DND-41 (cell line): Measurements from ENCODE around the gene RAB6B.

ENCODE experiments used
- EZH2 ChIP-seq: IDR thresholded peaks from 3 replicates; pipeline ENCODE4 v1.6.1; 2012; ENCODE audit warnings: borderline replicate concordance, low read depth, mild to moderate bottlenecking, moderate library complexity, low read length, inconsistent platforms; ENCODE audit not compliant: severe bottlenecking
- TF ChIP-seq, protein P1 (sequence below): IDR thresholded peaks from 2 replicates; pipeline ENCODE4 v1.5.1; 2012; ENCODE audit warnings: borderline replicate concordance, low read length, moderate library complexity, mild to moderate bottlenecking; ENCODE audit not compliant: poor library complexity, severe bottlenecking; ENCODE audit errors: extremely low read depth

DNA sequence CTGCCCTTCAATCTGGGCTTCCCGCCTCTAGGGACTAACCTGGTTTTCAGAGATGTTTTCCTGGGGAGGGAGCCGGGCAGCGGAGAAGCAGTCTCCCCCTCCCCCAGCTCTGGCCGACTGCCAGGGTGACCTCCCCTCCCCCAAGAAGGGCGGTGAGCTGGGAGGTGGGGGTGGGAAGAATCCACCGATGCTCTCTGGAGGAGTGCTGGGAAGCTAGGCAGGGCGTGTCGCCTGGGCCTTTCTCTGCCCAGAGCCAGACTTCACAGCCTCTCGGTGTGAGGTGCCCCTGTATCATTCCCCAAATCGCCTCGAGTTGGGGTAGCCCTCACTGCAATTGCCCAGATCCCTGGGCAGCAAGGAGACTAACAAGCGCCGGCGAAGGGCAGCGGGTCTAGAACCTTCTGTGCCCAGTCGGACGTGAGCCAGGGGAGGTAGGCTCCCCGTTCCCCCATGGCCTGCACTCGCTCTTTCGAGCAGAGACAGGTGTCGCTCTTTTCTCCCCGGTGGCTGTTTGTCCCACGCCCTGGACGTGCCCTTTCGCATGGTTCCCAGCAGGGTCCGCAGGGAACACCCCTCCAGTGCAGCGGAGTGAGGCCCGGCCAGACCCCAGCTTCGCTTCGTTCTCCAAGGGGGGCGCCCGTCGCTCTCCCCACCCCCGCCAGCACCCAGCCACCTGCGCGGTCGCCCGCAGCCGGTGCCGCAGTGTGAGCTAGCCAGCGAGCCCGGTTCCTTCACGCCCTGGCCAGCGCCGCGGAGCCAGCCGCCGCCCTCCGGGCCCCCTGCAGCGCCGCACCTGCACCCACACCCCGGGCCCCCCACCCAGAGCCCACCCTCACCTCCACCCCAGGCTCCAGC lies 1.1 kb downstream of the RAB6B start:
- no peak for TF ChIP-seq EZH2
- TF ChIP-seq, protein P1, sequence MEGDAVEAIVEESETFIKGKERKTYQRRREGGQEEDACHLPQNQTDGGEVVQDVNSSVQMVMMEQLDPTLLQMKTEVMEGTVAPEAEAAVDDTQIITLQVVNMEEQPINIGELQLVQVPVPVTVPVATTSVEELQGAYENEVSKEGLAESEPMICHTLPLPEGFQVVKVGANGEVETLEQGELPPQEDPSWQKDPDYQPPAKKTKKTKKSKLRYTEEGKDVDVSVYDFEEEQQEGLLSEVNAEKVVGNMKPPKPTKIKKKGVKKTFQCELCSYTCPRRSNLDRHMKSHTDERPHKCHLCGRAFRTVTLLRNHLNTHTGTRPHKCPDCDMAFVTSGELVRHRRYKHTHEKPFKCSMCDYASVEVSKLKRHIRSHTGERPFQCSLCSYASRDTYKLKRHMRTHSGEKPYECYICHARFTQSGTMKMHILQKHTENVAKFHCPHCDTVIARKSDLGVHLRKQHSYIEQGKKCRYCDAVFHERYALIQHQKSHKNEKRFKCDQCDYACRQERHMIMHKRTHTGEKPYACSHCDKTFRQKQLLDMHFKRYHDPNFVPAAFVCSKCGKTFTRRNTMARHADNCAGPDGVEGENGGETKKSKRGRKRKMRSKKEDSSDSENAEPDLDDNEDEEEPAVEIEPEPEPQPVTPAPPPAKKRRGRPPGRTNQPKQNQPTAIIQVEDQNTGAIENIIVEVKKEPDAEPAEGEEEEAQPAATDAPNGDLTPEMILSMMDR, result no peak
